Memory B cell (primary cell): ENCODE measurements around the gene AKT1S1.
"Not testable (repeated sequence)": the region's sequence is repeated elsewhere in the genome, so short reads cannot be mapped to it uniquely, and the experiment has no call there.

Experiments used
- ATAC-seq: fragments of 150-1000 bp; cut with Tn5 transposase; 2 replicates; pipeline ENCODE4 v1.10.0; 2021; ENCODE audit warnings: low read depth, mild to moderate bottlenecking, moderate library complexity
- DNase-seq, 2 donors: peaks; one replicate each; pipeline ENCODE4 v3.0.0; 2022; ENCODE audit warnings: low spot score in 2 of 2
- H3K27ac Mint-ChIP-seq: one replicate; pipeline ENCODE4 v1.8.0; 2022; ENCODE audit warnings: mild to moderate bottlenecking, moderate library complexity, mixed read lengths
- H3K27me3 Mint-ChIP-seq: one replicate; pipeline ENCODE4 v1.8.0; 2022; ENCODE audit warnings: mixed read lengths
- H3K36me3 Mint-ChIP-seq: one replicate; pipeline ENCODE4 v1.8.0; 2022; ENCODE audit warnings: mild to moderate bottlenecking, mixed read lengths
- H3K4me1 Mint-ChIP-seq: one replicate; pipeline ENCODE4 v1.8.0; 2022; ENCODE audit warnings: mixed read lengths
- H3K4me3 Mint-ChIP-seq: one replicate; pipeline ENCODE4 v1.8.0; 2022; ENCODE audit warnings: mild to moderate bottlenecking, moderate library complexity, mixed read lengths
- H3K9me3 Mint-ChIP-seq: one replicate; pipeline ENCODE4 v1.8.0; 2022; ENCODE audit warnings: mixed read lengths

AKT1S1 gene

DNA sequence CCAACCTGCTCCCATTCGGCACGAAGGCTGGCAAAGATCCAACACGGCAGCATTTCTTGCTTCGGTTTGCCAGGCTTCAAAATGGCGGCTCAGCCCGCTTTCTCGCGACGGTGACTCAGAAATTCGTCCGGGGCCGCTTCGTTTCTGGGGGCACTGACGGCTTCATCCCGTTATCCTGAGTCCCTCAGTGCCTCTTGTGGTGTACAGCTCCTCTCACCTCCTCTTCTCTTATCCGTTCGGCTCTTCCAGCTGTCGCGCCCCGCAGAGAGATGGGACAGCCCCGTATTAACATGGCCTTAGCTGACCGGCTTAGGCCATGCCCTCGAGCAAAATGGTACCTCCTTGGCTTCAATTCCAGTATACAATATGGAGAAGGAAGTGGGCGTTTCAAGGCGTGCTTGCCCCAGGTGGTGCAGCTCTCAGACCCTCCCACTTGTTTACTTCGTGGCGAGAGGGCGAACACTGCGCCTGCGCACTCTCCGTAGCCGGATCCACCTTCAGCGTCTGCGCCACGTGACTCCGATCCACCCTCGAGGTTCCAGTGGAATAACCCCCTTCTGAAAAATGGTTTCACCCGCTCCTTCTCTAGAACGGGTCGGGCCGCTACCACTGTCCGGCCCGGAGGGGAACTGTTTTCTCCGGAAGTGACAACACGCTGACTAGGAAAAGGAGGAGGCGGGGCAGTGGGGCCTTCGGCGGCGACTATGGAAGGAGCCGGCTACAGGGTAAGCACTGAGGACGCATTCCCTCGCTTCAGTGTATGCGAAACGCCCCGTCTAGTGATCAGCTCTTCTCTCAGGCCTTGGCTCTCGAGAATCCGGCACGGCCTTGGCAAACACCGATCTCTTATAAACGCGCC lies at the start of gene AKT1S1, which contains the start of gene TBC1D17:
Gene AKT1S1, minus strand, starts transcription at position 336 of the 859 bp plus-strand sequence. CDS start 4,060 bp downstream, outside the sequence.
Gene TBC1D17, plus strand, starts transcription at position 683 of the 859 bp plus-strand sequence. Its CDS starts 22 bp downstream, at position 705.
- Mint-ChIP-seq H3K27me3 (no peaks in the 10 kb centered on the region), H3K27ac (no peak within 1 kb of the TSS), H3K4me1 (peaks cover 18% of the 10 kb centered on the region), H3K4me3 (no peak within 1 kb of the TSS), H3K9me3 (no peaks in the 10 kb centered on the region), H3K36me3 (peaks cover 11% of the 10 kb centered on the region)
- peak; percentile 94 to 98 for DNase-seq
- ATAC-seq: peak; percentile 57

DNA sequence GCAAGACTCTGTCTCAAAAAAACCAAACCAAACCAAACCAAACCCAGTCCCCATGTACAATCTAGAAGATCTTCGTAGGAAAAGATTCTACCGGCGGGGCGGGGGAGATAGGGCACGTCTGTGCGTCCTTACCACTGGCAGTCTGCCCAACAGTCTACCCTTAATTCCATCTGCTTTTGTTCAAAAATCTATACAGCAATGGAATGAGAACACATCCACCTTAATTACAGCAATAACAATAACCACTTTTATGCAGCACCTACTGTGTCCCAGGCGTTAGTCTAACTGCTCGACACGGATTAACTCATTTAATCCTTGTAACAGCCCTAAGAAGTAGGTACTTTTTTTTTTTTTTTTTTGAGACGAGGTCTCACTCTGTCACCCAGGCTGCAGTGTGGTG lies 49.4 kb upstream of the AKT1S1 start:
- Mint-ChIP-seq H3K36me3 (peaks cover 15% of the 10 kb centered on the region), H3K9me3 (peaks cover 6% of the 10 kb centered on the region), H3K27me3 (no peaks in the 10 kb centered on the region), H3K4me3 (no peak overlapping the region), H3K4me1 (peaks cover 46% of the 10 kb centered on the region), H3K27ac (no peak overlapping the region)
- DNase-seq (no peak), ATAC-seq (no peak)

DNA sequence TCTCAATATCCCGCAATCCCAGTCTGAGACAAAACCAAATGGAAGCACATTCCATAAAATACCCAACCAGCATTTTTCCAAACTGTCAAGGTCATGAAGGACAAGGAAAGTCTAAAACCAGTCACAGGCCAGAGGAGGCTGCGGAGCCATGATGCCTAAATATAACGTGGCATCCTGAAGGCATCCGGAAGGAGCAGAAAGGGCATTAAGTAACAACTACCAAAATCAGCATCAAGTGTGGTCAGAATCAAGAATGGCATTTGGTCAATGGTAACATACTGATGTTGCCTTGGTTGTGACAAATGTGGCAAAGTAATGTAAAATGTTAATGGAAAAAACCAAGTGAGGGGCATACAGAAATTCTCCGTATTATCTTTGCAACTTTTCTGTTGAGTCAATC lies 48.3 kb upstream of the AKT1S1 start:
- ATAC-seq: no peak
- peaks cover 17% of the 10 kb centered on the region for H3K36me3 Mint-ChIP-seq
- peaks cover 4% of the 10 kb centered on the region for H3K9me3 Mint-ChIP-seq
- no peak overlapping the region for H3K4me3 Mint-ChIP-seq
- H3K27me3 Mint-ChIP-seq: no peaks in the 10 kb centered on the region
- DNase-seq: no peak
- no peak overlapping the region for H3K27ac Mint-ChIP-seq
- peaks cover 43% of the 10 kb centered on the region for H3K4me1 Mint-ChIP-seq

DNA sequence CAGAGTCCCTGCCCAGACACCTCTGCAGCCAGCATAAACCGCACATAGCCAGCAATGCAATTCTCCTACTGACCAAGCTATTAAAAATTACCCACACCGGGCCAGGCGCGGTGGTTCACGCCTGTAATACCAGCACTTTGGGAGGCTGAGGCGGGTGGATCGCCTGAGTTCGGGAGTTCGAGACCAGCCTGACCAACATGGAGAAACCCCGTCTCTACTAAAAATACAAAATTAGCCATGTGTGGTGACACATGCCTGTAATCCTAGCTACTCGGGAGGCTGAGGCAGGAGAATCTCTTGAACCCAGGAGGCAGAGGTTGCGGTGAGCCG lies 47.7 kb upstream of the AKT1S1 start:
- ATAC-seq, H3K27ac Mint-ChIP-seq, H3K4me3 Mint-ChIP-seq, H3K9me3 Mint-ChIP-seq, H3K27me3 Mint-ChIP-seq, DNase-seq: not testable (repeated sequence)
- Mint-ChIP-seq H3K36me3 (peaks cover 14% of the 10 kb centered on the region), H3K4me1 (peaks cover 38% of the 10 kb centered on the region)

DNA sequence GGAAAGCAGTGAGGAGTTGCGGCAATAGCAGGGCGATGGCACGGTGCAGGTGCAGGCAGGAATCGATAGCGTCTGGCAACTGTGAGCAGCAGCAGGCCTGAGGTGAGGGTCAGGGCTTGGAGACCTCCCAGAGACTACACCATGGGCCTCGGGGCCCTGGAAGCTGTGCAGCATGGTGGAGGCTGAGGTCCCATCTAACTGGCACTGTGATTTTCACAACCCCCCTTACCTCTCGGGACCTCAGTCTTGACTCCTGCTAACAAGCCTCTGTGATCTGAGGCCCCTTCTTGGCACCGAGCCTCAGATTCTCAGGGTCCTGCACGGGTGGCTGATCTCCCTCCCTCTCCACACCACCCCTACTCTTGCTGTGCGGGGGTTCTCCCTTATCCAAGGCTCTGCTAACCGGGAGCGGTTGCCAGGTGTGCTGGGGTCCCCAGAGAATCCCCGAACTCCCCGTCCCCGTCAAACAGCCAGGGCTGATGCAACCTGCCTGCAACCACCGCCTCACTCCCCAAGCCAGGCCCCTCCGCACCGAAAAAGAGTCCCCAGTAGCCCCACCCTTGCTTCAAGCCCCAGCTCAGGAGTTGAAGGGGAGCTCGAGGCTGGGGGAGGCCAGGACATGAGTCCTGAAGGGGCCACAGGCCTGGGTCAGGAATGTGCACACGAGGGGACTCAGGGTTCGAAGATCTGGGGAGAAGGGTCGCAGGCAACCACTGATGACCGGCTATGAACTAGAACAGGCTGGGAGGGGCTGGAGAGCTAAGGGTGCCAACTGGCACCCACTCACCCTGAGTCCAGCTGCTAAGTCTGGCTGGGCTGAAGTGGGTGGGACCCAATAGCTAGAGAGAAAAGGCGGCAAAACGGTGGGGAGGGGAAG lies 47.1 kb upstream of the AKT1S1 start:
- no peak for ATAC-seq
- Mint-ChIP-seq H3K27ac (peak overlapping the region; percentile 79), H3K4me1 (peaks cover 36% of the 10 kb centered on the region)

DNA sequence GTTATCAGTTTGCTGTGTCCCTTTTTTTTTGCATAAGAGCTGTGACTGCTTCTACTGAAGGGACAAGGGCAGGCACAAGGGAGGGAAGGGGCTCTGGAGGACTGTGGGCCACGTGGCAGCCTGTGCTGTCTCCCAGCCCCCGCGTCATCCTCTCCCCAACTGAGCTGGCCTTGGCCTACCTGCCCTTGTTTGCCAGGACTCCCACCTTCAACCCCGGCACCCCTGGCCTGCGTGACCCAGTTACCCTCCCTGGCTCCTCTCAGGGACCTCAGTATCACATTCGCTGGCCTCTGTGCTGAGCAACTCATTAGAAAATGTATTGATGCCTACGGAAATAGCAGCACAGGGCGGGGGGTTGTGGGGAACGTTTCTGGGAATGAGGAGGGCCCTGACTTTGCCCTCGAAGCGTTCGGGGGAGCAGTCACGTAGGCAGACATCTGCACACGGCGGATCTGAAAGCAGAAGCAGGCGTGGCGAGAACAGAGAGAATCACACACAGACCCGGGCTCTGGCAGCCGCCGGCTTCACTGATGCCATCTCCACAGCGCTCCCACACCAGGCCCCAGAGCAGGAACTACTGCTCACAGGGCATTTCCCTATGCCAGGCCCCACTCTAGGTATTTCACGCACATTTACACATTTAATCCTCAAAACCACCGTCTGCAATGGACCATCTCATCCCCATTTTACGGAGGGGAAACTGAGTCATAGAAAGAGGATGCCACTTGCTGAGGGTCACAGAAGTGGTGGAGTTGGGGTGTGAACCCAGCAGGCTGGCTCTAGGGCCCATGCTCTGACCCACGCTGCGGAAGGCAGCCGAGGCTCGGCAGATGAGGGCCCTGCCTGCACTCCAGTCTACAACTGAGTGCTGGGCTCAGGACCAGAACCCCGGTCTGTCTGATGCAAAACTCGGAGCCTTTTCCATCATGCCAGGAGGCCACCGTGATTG lies 46.2 kb upstream of the AKT1S1 start:
- H3K36me3 Mint-ChIP-seq: peaks cover 15% of the 10 kb centered on the region
- peak overlapping the region; percentile 46 for H3K4me3 Mint-ChIP-seq
- H3K4me1 Mint-ChIP-seq: peaks cover 34% of the 10 kb centered on the region
- peak; percentile 75 for ATAC-seq
- H3K27ac Mint-ChIP-seq: peak overlapping the region; percentile 79
- DNase-seq: peak in 1 of 2 donors; percentile 20
- H3K9me3 Mint-ChIP-seq: no peaks in the 10 kb centered on the region
- H3K27me3 Mint-ChIP-seq: no peaks in the 10 kb centered on the region

More for the DNA sequence above, 47.1 kb upstream of the AKT1S1 start:
- Mint-ChIP-seq H3K27me3 (no peaks in the 10 kb centered on the region), H3K36me3 (peaks cover 16% of the 10 kb centered on the region), H3K9me3 (no peaks in the 10 kb centered on the region), H3K4me3 (peak overlapping the region; percentile 46)
- DNase-seq: no peak

DNA sequence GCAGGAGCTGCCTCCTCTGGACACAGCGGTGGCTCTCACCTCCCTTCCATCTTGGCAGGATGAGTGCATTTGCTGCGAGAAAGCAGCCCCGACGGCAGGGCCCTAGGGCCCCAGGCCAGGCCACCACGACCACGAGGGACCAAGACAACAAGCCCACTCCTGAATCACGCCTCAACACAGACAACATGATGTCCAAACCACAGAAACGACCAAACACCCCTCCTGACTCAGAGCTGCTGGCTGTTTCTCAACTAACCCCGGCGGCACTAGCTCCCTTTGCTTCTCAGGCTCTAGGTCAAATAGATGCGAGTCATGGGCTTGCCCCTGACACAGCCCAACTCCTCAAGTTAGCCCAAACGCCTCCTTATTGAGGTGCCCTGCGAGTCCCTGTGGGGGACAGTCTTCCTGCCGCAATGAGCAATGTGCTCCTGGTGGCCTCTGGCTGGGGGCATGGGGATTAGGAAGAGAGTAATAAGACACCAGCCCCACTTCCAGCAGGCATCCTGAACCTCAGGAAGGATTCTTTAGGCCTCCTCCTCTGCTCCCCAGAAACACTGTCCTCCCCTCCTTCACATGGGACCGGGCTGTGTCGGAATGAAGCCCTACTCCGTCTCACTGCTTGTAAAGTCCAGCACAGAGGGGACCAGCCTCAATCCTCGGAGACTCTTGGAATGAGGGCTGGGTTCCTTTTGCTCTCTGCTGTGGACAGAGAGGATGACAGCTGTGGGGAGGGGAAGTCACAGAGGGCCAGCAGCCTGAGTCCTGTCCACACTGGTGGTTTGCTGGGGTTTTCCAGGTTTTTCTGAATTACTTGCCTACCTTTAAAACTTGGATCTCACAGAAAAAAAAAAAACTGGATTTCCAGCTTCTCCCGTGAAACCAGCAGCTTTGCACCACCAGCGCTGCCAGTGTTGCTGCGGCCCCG lies 45.0 kb upstream of the AKT1S1 start:
- ATAC-seq (no peak), DNase-seq (no peak)
- Mint-ChIP-seq H3K27me3 (no peaks in the 10 kb centered on the region), H3K27ac (peak overlapping the region; percentile 85), H3K36me3 (peaks cover 17% of the 10 kb centered on the region), H3K9me3 (no peaks in the 10 kb centered on the region), H3K4me1 (peaks cover 30% of the 10 kb centered on the region), H3K4me3 (no peak overlapping the region)

DNA sequence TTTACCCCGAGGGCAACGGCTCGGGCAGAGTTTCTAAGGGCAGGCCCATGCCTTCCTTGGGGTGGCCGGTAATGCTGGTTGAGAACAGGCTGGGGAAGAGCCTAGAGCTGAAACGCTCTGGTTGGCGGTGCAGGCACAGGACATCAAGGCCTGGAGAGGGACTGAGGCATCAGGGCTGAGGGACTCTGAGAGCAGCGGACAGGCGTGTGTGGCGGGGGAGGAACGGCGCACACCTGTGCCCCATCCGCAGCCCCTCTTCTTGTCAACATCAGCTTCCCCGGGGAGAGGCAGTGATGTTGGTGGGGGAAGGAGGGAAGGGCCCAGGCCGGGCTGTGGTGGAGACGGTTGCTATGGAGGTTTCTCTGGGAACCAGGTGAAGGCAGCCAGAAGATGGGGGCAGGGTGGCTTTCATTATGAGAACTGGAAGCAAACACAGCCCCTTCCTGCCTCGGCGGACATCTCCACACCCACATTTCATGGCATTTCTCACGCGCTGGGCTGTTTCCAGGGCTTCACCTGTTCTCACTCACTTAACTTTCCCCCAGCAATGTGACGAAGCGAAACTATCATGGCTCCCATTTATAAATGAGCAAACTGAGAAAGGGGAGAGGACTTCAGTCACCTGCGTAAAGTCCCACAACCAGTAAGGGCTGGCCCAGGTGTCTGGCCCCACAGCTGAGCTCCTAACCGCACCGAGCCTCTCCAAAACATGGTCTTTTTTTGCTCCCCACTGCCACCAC lies 43.6 kb upstream of the AKT1S1 start:
- Mint-ChIP-seq H3K27ac (peak overlapping the region; percentile 85), H3K4me3 (no peak overlapping the region), H3K36me3 (peaks cover 20% of the 10 kb centered on the region), H3K27me3 (no peaks in the 10 kb centered on the region), H3K9me3 (no peaks in the 10 kb centered on the region), H3K4me1 (peaks cover 32% of the 10 kb centered on the region)
- DNase-seq (no peak), ATAC-seq (peak; percentile 37)

DNA sequence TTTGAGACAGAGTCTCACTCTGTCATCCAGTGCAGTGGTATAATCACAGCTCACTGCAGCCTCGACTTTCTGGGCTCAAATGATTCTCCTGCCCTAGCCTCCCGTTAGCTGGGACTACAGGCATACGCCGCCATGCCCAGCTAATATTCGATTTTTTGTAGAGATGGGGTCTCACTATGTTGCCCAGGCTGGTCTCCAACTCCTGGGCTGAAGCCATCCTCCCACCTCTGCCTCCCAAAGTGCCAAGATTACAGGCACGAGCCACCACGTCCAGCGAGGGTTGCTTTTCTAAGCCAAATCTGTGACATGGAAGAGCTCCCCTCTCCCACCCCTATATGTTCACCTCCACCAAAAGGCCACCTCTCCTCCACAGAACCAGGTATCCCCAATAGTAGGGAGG lies 40.9 kb upstream of the AKT1S1 start:
- DNase-seq: no peak
- ATAC-seq: no peak
- Mint-ChIP-seq H3K9me3 (no peaks in the 10 kb centered on the region), H3K27ac (peak overlapping the region; percentile 88), H3K4me1 (peaks cover 25% of the 10 kb centered on the region), H3K36me3 (peaks cover 21% of the 10 kb centered on the region), H3K4me3 (no peak overlapping the region), H3K27me3 (no peaks in the 10 kb centered on the region)

DNA sequence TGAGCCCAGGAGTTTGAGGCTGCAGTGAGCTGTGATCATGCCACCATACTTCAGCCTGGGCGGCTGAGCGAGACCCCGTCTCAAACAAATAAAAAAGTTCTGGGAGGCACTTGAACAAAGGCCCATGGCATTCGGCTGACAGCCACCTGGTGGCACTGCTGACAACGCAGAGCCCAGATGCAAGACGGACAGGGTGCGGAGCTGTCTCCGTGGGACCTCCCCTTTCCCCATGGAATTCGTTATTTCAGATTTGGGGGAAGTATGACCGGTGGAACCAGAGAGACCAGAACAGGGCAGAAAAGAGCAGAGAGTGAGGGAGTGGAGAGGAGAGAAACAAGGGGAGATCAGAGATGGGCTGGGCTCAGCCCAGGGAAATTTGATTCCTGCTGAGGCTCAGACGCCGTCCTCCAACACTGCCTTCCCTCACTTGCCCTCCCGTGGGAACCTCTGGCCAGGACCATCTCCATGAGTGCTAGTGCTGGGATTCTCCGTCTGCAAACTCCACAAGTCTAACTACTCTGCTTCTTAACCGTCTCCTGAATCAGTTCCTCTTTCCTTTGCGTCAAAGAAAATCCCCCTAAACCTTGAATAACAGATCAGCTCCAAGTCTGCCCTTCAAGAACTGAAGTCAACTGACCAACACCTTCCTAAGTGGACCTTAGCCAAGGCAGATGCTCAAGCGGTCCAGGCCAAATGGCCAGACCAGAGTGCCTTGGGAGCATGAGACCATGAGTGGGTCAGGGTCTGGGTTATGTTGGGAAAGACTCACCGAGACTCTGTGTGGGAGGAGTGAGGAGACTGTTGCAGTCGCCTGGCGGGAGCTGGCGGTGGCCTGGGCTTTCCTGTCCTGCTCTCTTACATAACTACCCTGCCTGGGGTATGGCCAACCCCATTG lies 39.9 kb upstream of the AKT1S1 start:
- peak overlapping the region; percentile 88 for H3K27ac Mint-ChIP-seq
- H3K4me1 Mint-ChIP-seq: peaks cover 29% of the 10 kb centered on the region
- peaks cover 21% of the 10 kb centered on the region for H3K36me3 Mint-ChIP-seq
- H3K9me3 Mint-ChIP-seq: no peaks in the 10 kb centered on the region
- peak overlapping the region; percentile 73 for H3K4me3 Mint-ChIP-seq
- no peaks in the 10 kb centered on the region for H3K27me3 Mint-ChIP-seq
- ATAC-seq (peak; percentile 73), DNase-seq (no peak)

DNA sequence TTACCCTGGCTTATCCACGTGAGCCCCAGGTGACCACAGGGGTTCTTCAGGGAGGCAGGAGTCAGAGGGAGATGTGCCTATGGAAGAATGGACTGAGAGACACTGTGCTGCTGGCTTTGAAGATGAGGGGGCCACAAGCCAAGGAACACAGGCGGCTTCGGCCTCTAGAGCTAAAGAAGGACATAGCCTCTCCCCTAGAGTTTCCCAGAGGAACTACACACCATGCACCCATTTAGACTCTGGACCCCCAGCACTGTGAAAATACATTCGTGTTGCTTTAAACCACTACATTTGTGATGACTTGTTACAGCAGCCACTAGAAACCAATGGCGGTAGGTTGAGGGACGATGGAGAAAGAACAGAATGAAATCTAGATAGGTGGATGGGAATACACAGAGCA lies 38.1 kb upstream of the AKT1S1 start:
- Mint-ChIP-seq H3K4me1 (peaks cover 31% of the 10 kb centered on the region), H3K9me3 (no peaks in the 10 kb centered on the region), H3K27ac (peak overlapping the region; percentile 22), H3K4me3 (no peak overlapping the region), H3K27me3 (no peaks in the 10 kb centered on the region), H3K36me3 (peaks cover 17% of the 10 kb centered on the region)
- no peak for ATAC-seq
- no peak for DNase-seq
